Measurements from ENCODE around the gene APEH.

APEH gene

DNA sequence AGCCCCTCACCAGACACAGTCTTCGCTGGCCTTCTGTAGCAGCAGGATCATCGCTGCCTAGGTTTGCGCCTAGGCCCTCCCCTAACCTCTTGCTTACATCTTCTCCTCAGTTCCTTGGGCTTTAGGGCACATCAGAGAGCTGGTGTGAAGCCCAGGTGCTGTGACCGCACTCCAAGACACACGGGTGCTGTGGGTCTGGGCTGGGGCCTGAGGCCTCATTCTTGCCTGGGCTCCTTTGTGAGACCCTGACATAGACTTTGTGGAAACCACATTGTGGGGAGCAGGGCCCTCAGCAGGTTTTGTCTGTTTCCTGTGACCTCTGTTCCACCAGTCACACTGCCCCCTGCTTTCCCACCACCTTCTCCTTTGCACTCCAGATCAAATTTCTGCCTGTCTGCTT lies 37.3 kb downstream of the APEH start:
- FAIRE-seq (no peak), DNase-seq (ENCODE audit: low spot score) (no peak)

DNA sequence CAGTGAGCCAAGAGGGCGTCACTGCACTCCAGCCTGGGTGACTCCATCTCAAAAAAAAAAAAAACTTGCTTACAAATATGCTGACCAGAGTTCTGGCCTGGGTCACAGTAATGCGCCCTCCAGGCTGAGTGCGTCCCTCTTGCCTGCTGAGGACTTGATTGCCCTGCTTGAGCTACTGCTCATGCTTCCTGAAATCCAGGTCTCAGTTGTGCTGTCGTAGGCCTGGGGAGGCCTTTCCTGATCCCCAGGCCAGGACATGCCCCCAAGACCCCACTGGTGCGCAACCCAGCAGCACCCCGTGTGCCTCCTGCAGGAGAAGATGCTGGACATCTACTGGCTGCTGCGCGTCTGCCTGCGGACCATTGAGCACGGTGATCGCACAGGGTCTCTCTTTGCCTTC lies 38.0 kb downstream of the APEH start:
- FAIRE-seq (no peak), DNase-seq (ENCODE audit: low spot score) (no peak)

GRCh38 chr3:49712631-49713317 lies 38.6 kb downstream of the APEH start:
- DNase-seq (ENCODE audit: low spot score) (no peak), FAIRE-seq (peak; percentile 65)

- DNase-seq (ENCODE audit: low spot score), result no peak
- FAIRE-seq, result no peak
Measured at GRCh38 chr3:49713336-49714105, 39.4 kb downstream of the APEH start.

DNA sequence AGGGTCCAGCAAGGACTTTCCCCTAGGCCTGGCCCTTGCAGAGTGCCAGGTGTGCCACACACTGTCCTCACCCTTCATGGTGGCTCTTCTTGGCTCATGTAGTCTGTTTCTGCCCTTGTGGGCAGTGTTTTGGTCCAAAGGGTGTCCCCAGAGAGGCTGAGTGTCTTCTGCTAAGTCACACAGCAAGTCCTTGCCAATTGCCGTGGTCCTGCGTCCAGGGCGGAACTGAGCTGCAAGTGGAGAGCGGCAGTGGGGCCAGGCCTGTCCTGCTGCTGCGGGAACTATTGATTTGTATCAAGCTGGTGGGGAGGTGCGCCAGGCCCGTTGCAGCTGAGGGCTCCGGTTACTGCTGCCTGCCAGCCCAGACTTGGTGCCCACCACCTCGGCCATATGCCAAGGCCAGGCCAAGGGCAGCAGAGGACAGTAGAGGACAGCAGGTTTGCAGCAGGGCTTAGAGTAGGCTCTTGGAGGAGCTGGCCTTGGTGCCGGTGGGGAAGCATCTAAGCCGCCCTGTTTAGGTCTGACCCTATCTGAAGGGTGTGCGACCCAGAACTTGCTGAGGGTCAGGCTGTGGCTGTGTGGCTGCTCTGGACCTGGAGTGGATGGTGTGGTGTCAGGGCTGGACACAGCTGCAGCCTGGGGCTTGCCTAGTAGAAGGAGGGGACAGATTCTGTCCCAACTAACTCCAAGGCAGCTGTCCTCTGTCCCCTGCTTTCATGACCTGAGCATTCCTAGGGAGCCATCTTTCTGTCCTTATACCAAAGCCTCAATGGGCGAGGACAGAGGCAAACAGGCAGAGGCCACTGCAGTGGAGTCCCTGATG lies 40.8 kb downstream of the APEH start:
- FAIRE-seq (no peak), DNase-seq (ENCODE audit: low spot score) (no peak)

DNA sequence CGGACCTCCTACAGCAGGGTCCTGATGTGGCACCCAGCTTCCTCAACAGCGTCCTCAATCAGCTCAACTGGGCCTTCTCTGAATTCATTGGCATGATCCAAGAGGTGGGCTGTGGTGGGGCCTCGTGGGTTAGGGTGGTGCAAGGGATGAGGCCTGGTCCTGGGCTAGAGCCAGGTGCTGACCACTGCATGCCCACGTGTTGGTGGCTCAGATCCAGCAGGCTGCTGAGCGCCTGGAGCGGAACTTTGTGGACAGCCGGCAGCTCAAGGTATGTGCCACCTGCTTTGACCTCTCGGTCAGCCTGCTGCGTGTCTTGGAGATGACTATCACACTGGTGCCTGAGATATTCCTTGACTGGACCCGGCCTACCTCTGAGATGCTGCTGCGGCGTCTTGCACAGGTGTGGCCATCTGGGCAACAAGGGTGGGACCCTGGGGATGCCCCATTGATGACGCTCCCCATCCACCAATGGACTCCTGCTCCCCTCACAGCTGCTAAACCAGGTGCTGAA lies 41.5 kb downstream of the APEH start:
- DNase-seq (ENCODE audit: low spot score) (no peak), FAIRE-seq (no peak)

DNA sequence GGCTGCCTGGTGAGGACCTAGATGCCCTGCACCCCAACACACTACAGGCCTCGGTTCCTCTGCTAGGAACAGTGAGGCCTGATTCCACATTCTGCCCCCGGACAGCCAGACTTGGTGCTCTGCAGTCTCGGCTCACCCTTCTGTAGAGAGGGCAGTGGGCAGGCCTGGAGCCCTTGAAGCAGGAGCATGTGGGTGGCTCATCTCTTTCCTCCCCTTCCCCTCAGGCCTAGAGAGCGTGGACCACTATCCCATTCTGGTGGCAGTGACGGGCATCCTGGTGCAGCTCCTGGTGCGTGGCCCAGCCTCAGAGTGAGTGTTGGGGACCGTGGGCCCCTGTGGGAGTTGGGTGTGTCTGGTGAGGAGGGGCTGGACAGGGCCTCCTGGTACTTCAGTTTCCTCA lies 42.0 kb downstream of the APEH start:
- FAIRE-seq (no peak), DNase-seq (ENCODE audit: low spot score) (no peak)

- DNase-seq (ENCODE audit: low spot score), result no peak
- no peak for FAIRE-seq
Measured at GRCh38 chr3:49716691-49717210, 42.6 kb downstream of the APEH start.

GRCh38 chr3:49717211-49717958 lies 43.2 kb downstream of the APEH start:
- no peak for DNase-seq (ENCODE audit: low spot score)
- no peak for FAIRE-seq

DNA sequence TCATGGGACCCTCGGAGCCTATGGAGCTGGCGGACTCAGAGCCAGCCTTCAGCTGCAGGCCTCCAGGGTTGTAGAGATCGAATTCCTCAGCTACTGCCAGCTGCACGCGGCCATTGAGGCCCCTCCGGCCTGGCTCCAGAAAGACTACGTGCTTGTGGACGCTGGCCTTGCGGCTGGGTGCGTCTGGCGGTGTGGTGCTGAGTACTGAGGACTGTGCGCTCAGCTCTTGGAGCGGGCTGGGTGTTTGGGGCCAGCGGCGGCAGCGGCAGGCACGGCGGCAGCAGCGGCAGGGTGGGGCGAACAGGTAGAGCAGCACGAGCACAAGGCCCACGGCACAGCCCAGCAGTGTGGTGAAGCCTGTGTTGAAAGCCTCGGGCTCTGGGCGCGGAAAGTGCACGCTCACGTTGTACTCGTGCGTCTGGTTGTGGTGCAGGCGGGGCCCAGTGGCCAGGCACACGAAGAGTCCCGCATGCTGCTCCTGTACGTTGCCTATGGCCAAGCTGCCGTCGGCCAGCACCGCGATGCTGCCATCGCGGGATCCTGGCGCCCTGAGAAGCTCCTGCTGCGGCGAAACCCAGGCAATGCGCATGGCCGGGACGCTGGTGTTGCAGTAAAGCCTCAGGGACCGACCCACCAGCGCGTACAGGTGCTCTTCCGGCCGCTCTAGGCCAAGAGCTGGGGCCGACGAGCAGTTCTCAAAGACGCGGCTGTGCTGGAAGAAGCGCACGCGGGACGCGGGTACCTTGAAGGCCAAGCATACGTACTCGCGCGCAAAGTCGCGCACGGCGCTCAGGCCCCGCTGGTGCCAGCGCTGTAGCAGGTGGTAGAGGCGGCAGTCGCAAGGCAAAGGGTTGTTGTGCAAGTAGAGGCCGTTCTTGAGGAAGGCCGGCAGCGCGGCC lies 44.1 kb downstream of the APEH start:
- DNase-seq (ENCODE audit: low spot score) (no peak), FAIRE-seq (no peak)

DNA sequence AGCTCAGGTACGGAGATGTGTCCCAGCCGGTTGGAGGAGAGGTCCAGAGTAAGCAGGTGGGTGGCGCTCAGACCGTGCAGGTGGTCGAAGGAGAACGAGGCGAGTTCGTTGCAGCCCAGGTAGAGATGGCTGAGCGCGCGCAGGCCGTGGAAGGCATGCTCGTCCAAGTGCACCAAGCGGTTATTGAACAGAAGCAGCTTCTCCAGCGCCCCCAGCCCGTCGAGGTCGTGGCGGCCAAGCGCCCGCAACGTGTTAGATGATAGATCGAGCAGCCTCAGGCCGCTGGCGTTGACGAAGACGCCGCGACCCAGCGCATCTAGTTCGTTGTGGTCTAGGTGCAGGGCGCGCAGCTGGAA lies 44.7 kb downstream of the APEH start:
- no peak for FAIRE-seq

GRCh38 chr3:49719214-49719884 lies 45.2 kb downstream of the APEH start, which contains the start of gene AMIGO3:
AMIGO3 (minus strand) TSS chr3:49719684; CDS start chr3:49719465, 219 bp downstream.
- FAIRE-seq (peak; percentile 50), DNase-seq (ENCODE audit: low spot score) (peak; percentile 35)

More for the DNA sequence above, 44.7 kb downstream of the APEH start:
- no peak for DNase-seq (ENCODE audit: low spot score)

- DNase-seq (ENCODE audit: low spot score), result no peak
- FAIRE-seq, result peak; percentile 74
Measured at GRCh38 chr3:49720855-49721595, 46.9 kb downstream of the APEH start.

- FAIRE-seq, result no peak
- no peak for DNase-seq (ENCODE audit: low spot score)
Measured at GRCh38 chr3:49721596-49721895, 47.4 kb downstream of the APEH start.

- FAIRE-seq, result no peak
- no peak for DNase-seq (ENCODE audit: low spot score)
Measured at GRCh38 chr3:49721896-49722781, 48.0 kb downstream of the APEH start.

GRCh38 chr3:49722896-49723295 lies 48.7 kb downstream of the APEH start:
- no peak for FAIRE-seq

DNA sequence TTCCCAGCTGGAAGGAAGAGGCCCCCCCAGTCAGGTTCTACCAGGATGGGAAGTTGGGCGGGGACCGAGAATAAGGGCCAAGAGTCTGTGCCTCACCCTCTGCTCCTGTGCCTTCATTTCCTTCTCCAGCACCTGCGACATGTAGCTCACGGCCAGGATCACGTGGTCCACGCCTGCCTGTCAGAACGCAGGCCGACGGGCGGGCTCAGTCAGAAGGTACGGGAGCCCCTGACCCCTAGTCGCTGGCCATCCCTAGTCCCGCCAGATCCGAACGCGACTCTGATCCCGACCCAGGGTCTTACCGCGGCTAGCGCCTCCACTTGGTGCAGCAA lies 49.1 kb downstream of the APEH start:
- DNase-seq (ENCODE audit: low spot score), result peak; percentile 36

More at GRCh38 chr3:49722896-49723295, 48.7 kb downstream of the APEH start:
- no peak for DNase-seq (ENCODE audit: low spot score)

More for the DNA sequence above, 49.1 kb downstream of the APEH start:
- no peak for FAIRE-seq
